SK-N-SH (cell line): ENCODE data around the gene FFAR3. TPM values are rescaled to one million over a fixed set of nuclear protein-coding genes. Genes with fewer than 3 reads are reported as not detected.

Experiments used
- CTCF ChIA-PET: fragments of 300-600, 350-600 bp; formaldehyde crosslinking; extraction: SDS; loops from one replicate; lab custom pipeline; 2021; lab: Yijun Ruan, JAX
- POLR2A ChIA-PET: fragments of 350-600 bp; sonication (Branson Sonifier 250); formaldehyde crosslinking; extraction: SDS; loops from one replicate; lab custom pipeline; 2020; ENCODE audit warnings: antibody characterized with exemption, inconsistent platforms; lab: Yijun Ruan, JAX
- DNase-seq: peaks from one replicate; pipeline ENCODE4 v3.0.0; 2012
- H2AFZ ChIP-seq: fragments of 200-600 bp; sonication (generic); 2 replicates; pipeline ENCODE4 v1.8.1; 2016; ENCODE audit warnings: antibody characterized with exemption, mild to moderate bottlenecking, low read depth
- H3F3A ChIP-seq: fragments of 200-600 bp; sonication (generic); replicated peaks from 2 replicates; pipeline ENCODE3; 2016; ENCODE audit warnings: antibody characterized with exemption, mild to moderate bottlenecking; ENCODE audit not compliant: insufficient read depth
- H3K27ac ChIP-seq, 2 experiments: fragments of 200-500 bp in 1 of 2; fragments of 200-600 bp in 1 of 2; sonication (Bioruptor generic) in 1 of 2; sonication (generic), shearing (Covaris generic) in 1 of 2; 2 replicates each; pipeline versions ENCODE4 v1.5.1 to v1.6.1; 2014 to 2016; ENCODE audit warnings: low read depth in 2 of 2, inconsistent platforms in 1 of 2, low read length in 1 of 2, mild to moderate bottlenecking in 1 of 2, mixed read lengths in 1 of 2
- H3K27me3 ChIP-seq: fragments of 200-600 bp; sonication (generic), shearing (Covaris generic); 2 replicates; pipeline ENCODE4 v1.6.1; 2016; ENCODE audit warnings: mixed run types; ENCODE audit not compliant: insufficient read depth
- H3K36me3 ChIP-seq, 2 experiments: fragments of 200-500 bp in 1 of 2; fragments of 200-600 bp in 1 of 2; sonication (Bioruptor generic) in 1 of 2; sonication (generic) in 1 of 2; replicated peaks in 1 of 2; 2 replicates each; pipeline versions ENCODE3 to v1.5.1; 2014 to 2016; ENCODE audit warnings: low read length in 1 of 2, mild to moderate bottlenecking in 1 of 2; ENCODE audit not compliant: insufficient read depth in 2 of 2, control insufficient read depth in 1 of 2
- H3K4me1 ChIP-seq, 2 experiments: fragments of 200-500 bp in 1 of 2; fragments of 200-600 bp in 1 of 2; sonication (Bioruptor generic) in 1 of 2; sonication (generic), shearing (Covaris generic) in 1 of 2; 2 replicates each; pipeline versions ENCODE4 v1.5.1 to v1.6.1; 2014 to 2016; ENCODE audit warnings: low read depth in 1 of 2, low read length in 1 of 2, mixed run types in 1 of 2; ENCODE audit not compliant: insufficient read depth in 2 of 2, control insufficient read depth in 1 of 2
- H3K4me2 ChIP-seq: fragments of 200-600 bp; sonication (generic), shearing (Covaris generic); 2 replicates; pipeline ENCODE4 v1.6.1; 2017; ENCODE audit warnings: mixed run types
- H3K4me3 ChIP-seq, 2 experiments: fragments of 200-500 bp in 1 of 2; fragments of 200-600 bp in 1 of 2; sonication (Bioruptor generic) in 1 of 2; sonication (generic), shearing (Covaris generic) in 1 of 2; 2 replicates each; pipeline versions ENCODE4 v1.5.1 to v1.8.1; 2014 to 2016; ENCODE audit warnings: low read depth in 2 of 2, inconsistent platforms in 1 of 2, low read length in 1 of 2, mild to moderate bottlenecking in 1 of 2, mixed read lengths in 1 of 2, moderate library complexity in 1 of 2
- H3K79me2 ChIP-seq: fragments of 200-600 bp; sonication (generic); 2 replicates; pipeline ENCODE4 v1.8.1; 2017; ENCODE audit warnings: mild to moderate bottlenecking; ENCODE audit not compliant: insufficient read depth
- H3K9ac ChIP-seq: fragments of 200-600 bp; sonication (generic); 2 replicates; pipeline ENCODE4 v1.6.1; 2017; ENCODE audit warnings: mixed run types
- H3K9me2 ChIP-seq: fragments of 200-600 bp; sonication (generic); 2 replicates; pipeline ENCODE4 v1.6.1; 2017; ENCODE audit warnings: mixed run types
- H3K9me3 ChIP-seq: fragments of 200-600 bp; sonication (generic); 2 replicates; pipeline ENCODE4 v1.6.1; 2017; ENCODE audit warnings: mixed run types, mild to moderate bottlenecking, moderate library complexity
- H4K20me1 ChIP-seq: fragments of 200-600 bp; sonication (generic); 2 replicates; pipeline ENCODE4 v1.6.1; 2017; ENCODE audit warnings: mild to moderate bottlenecking, mixed run types; ENCODE audit not compliant: insufficient read depth
- EZH2phosphoT487 ChIP-seq: fragments of 200-600 bp; sonication (generic); IDR thresholded peaks from 2 replicates; pipeline ENCODE4 v1.6.1; 2017; ENCODE audit warnings: low read depth, mixed run types, mild to moderate bottlenecking, antibody characterized with exemption, moderate library complexity, borderline replicate concordance
- FOSL2 ChIP-seq: IDR thresholded peaks from 2 replicates; pipeline ENCODE4 v1.4.0; 2012; ENCODE audit warnings: low read depth, mild to moderate bottlenecking, moderate library complexity, borderline replicate concordance
- FOXJ3 ChIP-seq: sonication (generic); formaldehyde crosslinking; IDR thresholded peaks from 2 replicates; pipeline ENCODE4 v1.5.1; 2020; ENCODE audit warnings: mild to moderate bottlenecking, missing genetic modification reagents
- GABPA ChIP-seq: IDR thresholded peaks from 2 replicates; pipeline ENCODE4 v1.4.0; 2012; ENCODE audit warnings: low read depth, mild to moderate bottlenecking
- GATA2 ChIP-seq: sonication (generic); formaldehyde crosslinking; IDR thresholded peaks from 2 replicates; pipeline ENCODE4 v1.5.0; 2020; ENCODE audit warnings: mild to moderate bottlenecking, missing genetic modification reagents
- MXI1 ChIP-seq: IDR thresholded peaks from 2 replicates; pipeline ENCODE4 v1.6.1; 2012; ENCODE audit warnings: mild to moderate bottlenecking, low read depth, low read length, improper control_type of control experiment
- RCOR1 ChIP-seq: fragments of 150-350 bp; IDR thresholded peaks from 2 replicates; pipeline ENCODE4 v1.6.1; 2017; ENCODE audit warnings: antibody characterized with exemption, low read length
- SIN3A ChIP-seq: IDR thresholded peaks from 2 replicates; pipeline ENCODE4 v1.6.1; 2012; ENCODE audit warnings: low read depth, mild to moderate bottlenecking, low read length, moderate library complexity, borderline replicate concordance
- WGBS: methylation state at CpG from one replicate; pipeline ENCODE4 v1.1.6; 2017; ENCODE audit warnings: low lambda C conversion rate; 5-methylcytosine and 5-hydroxymethylcytosine counted together
- polyA plus RNA-seq, 3 experiments: library from polyadenylated mRNA; depleted of rRNA; stranded (reverse); fragments of >200 nt; gene quantifications; 2 replicates each; pipeline ENCODE4 v1.2.3, GENCODE V29; 2012
- TF ChIP-seq, protein P1 (sequence below): IDR thresholded peaks from 2 replicates; pipeline ENCODE4 v1.4.0; 2012; ENCODE audit warnings: low read depth
- TF ChIP-seq, protein P2 (sequence below): IDR thresholded peaks from 2 replicates; pipeline ENCODE4 v1.4.0; 2012; ENCODE audit warnings: low read depth, borderline replicate concordance

Gene FFAR3
- polyA plus RNA-seq, 1 of the 3 experiments (the other 2 are of a cell fraction) = not detected

DNA sequence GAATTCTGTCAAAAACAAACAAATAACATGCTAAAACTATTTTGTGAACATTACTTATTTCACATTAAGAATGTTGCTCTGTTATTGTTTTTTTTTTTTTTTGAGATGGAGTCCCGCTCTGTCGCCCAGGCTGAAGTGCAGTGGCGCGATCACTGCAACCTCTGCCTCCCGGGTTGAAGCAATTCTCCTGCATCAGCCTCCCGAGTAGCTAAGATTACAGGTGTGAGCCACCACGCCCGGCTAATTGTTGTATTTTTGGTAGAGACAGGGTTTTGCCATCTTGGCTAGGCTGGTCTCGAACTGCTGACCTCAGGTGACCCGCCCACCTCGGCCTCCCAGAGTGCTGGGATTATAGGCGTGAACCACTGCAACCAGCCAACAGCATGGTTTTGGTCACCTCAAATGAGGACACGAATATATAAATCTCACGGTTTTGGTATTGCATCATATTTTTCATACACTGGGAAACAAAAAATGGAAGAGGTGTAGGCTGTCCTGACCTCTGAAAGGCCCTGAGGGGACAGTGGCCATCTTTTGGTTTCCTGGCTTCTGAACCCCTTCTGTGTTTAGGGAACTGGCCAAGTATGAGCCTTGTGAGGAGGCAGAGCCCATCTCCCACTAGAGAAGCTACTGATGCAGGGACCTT is 38.1 kb downstream of the FFAR3 start:
- no peak overlapping the region for H3K4me3 ChIP-seq
- ChIA-PET CTCF (interaction anchor here (2.5 kb wide), 1 partner anchor 43 kb away, joined by 9 read pairs; no protein-coding TSS in a partner anchor), POLR2A (no interaction called here)
- 55% methylated on average over 13 of the region's 14 CpGs for WGBS
- peaks cover 22% of the 10 kb centered on the region for H3K27me3 ChIP-seq
- no peak overlapping the region for H3K4me2 ChIP-seq
- H3K36me3 ChIP-seq = no peaks in the 10 kb centered on the region
- H3K79me2 ChIP-seq = no peaks in the 10 kb centered on the region
- no peaks in the 10 kb centered on the region for H3K9me2 ChIP-seq
- no peak overlapping the region for H3K9ac ChIP-seq
- no peak overlapping the region for H2AFZ ChIP-seq
- H3F3A ChIP-seq = no peaks in the 10 kb centered on the region
- no peak overlapping the region for H3K27ac ChIP-seq
- H4K20me1 ChIP-seq = no peaks in the 10 kb centered on the region
- no peaks in the 10 kb centered on the region for H3K9me3 ChIP-seq
- TF ChIP-seq SIN3A = no peak
- TF ChIP-seq, protein P1, sequence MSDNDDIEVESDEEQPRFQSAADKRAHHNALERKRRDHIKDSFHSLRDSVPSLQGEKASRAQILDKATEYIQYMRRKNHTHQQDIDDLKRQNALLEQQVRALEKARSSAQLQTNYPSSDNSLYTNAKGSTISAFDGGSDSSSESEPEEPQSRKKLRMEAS = no peak
- TF ChIP-seq, all 33 proteins: peak for 0
- H3K4me1 ChIP-seq = no peaks in the 10 kb centered on the region; a peak in 1 of 4 replicates
- no peak for DNase-seq

DNA sequence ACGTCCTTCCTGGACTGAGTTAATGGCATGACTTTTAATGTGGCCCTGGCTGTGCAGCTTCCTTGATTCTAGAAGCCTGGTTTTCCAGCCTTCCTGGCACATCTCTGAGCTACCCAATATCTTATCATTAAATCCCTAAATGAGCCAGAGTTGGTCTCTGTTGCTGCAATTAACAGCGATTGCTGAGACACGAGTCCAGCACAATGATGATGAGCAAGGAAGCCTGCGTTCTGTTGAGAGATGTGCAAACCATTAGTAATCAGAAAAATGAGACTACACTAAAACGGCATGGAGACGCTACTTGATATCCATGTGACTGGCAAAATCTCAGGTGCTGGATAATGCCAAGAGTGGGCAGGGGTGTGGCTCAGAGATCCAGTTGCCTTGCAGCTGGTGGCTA is 38.8 kb downstream of the FFAR3 start:
- no peak overlapping the region for H2AFZ ChIP-seq
- peaks cover 22% of the 10 kb centered on the region for H3K27me3 ChIP-seq
- CTCF ChIA-PET = interaction anchor here (1.0 to 2.5 kb wide), 2 partner anchors 10 to 44 kb away, joined by 3 to 9 read pairs; no protein-coding TSS in a partner anchor
- H3K9me2 ChIP-seq = no peaks in the 10 kb centered on the region
- no peak overlapping the region for H3K27ac ChIP-seq
- POLR2A ChIA-PET = no interaction called here
- H4K20me1 ChIP-seq = no peaks in the 10 kb centered on the region
- no peaks in the 10 kb centered on the region for H3F3A ChIP-seq
- TF ChIP-seq, protein P1 = no peak
- no peak for TF ChIP-seq MXI1
- TF ChIP-seq FOSL2 = no peak
- TF ChIP-seq, protein P2, sequence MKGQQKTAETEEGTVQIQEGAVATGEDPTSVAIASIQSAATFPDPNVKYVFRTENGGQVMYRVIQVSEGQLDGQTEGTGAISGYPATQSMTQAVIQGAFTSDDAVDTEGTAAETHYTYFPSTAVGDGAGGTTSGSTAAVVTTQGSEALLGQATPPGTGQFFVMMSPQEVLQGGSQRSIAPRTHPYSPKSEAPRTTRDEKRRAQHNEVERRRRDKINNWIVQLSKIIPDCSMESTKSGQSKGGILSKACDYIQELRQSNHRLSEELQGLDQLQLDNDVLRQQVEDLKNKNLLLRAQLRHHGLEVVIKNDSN = no peak
- no peaks in the 10 kb centered on the region for H3K9me3 ChIP-seq
- H3K4me1 ChIP-seq = no peaks in the 10 kb centered on the region; a peak in 1 of 4 replicates
- no peak overlapping the region for H3K9ac ChIP-seq
- DNase-seq = no peak
- WGBS = 39% methylated on average over 6 of the region's 6 CpGs
- no peak overlapping the region for H3K4me2 ChIP-seq
- no peaks in the 10 kb centered on the region for H3K36me3 ChIP-seq
- H3K4me3 ChIP-seq = no peak overlapping the region
- no peaks in the 10 kb centered on the region for H3K79me2 ChIP-seq

DNA sequence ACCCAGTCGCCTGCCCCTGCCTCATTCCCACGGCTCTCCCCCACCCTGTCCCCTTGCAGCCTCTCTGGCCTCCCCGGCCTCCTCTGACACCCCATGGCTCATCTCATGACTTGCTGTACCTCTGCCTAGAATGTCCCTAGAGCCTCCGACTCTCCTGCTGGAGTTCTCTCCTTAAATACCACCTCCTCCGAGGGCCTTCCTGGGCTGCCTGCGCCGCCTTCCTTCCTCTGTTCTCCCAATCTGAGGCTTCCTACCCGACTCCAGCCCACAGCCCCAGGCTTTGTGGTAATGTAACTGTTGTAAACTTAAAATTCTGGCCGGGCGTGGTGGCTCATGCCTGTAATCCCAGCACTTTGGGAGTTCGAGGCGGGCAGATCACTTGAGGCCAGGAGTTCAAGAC is 40.3 kb downstream of the FFAR3 start:
- Histone ChIP-seq H3K9me2 (no peaks in the 10 kb centered on the region), H3K4me2 (no peak overlapping the region), H2AFZ (no peak overlapping the region), H3K4me1 (no peaks in the 10 kb centered on the region; a peak in 1 of 4 replicates), H3K27ac (no peak overlapping the region), H3K9ac (no peak overlapping the region), H3K36me3 (no peaks in the 10 kb centered on the region), H3K27me3 (peaks cover 22% of the 10 kb centered on the region), H3K9me3 (no peaks in the 10 kb centered on the region), H4K20me1 (no peaks in the 10 kb centered on the region), H3K79me2 (no peaks in the 10 kb centered on the region), H3K4me3 (no peak overlapping the region), H3F3A (no peaks in the 10 kb centered on the region)
- TF ChIP-seq EZH2phosphoT487 (no peak), GATA2 (no peak), RCOR1 (no peak), GABPA (no peak), FOXJ3 (CRISPR knock-in tag) (no peak)
- CTCF ChIA-PET = no interaction called here
- POLR2A ChIA-PET = no interaction called here
- WGBS = 11% methylated on average over 12 of the region's 12 CpGs
- no peak for DNase-seq
